HEK293 (cell line): Measurements from ENCODE around the gene NRG2.

Experiments used
- CTCF ChIA-PET: fragments of 350-600 bp; formaldehyde crosslinking; extraction: SDS; loops from one replicate; lab custom pipeline; 2021; ENCODE audit warnings: antibody characterized with exemption; lab: Yijun Ruan, JAX
- POLR2A ChIA-PET: fragments of 300-600 bp; formaldehyde crosslinking; extraction: SDS; loops from one replicate; lab custom pipeline; 2020; ENCODE audit warnings: antibody characterized with exemption, inconsistent platforms; lab: Yijun Ruan, JAX
- H3K27ac ChIP-seq: fragments of 200-500 bp; sonication (Bioruptor generic); 2 replicates; pipeline ENCODE4 v1.5.1; 2014; ENCODE audit warnings: low read depth, low read length, control low read depth, inconsistent platforms; ENCODE audit errors: extremely low read depth
- H3K36me3 ChIP-seq, 2 experiments: fragments of 200-500 bp in 1 of 2; sonication (Bioruptor generic) in 1 of 2; 1 replicate in 1 of 2; 2 replicates in 1 of 2; pipeline ENCODE4 v1.5.1; 2014 to 2017; ENCODE audit warnings: inconsistent platforms in 2 of 2, low read length in 2 of 2; ENCODE audit not compliant: control insufficient read depth in 2 of 2, insufficient read depth in 1 of 2
- H3K4me1 ChIP-seq: fragments of 200-500 bp; sonication (Bioruptor generic); 2 replicates; pipeline ENCODE4 v1.5.1; 2014; ENCODE audit warnings: mild to moderate bottlenecking, low read length, inconsistent platforms; ENCODE audit not compliant: control insufficient read depth, insufficient read depth
- H3K4me3 ChIP-seq: 2 replicates; pipeline ENCODE4 v1.5.1; 2011; ENCODE audit warnings: low read depth, mild to moderate bottlenecking, control low read depth, low read length, moderate library complexity
- H3K9me3 ChIP-seq: fragments of 200-500 bp; sonication (Bioruptor generic); 2 replicates; pipeline ENCODE4 v1.5.1; 2014; ENCODE audit warnings: low read depth, low read length, inconsistent platforms; ENCODE audit not compliant: control insufficient read depth, insufficient read depth
- GLI4 ChIP-seq: fragments of 450-650 bp; formaldehyde crosslinking; IDR thresholded peaks from 2 replicates; pipeline ENCODE4 v1.5.1; 2016; ENCODE audit warnings: missing biosample characterization, missing genetic modification characterization
- MEIS1 ChIP-seq: sonication (generic); formaldehyde crosslinking; IDR thresholded peaks from 2 replicates; pipeline ENCODE4 v1.8.1; 2022; ENCODE audit warnings: missing genetic modification reagents, mild to moderate bottlenecking, borderline replicate concordance
- MYNN ChIP-seq: fragments of 450-650 bp; formaldehyde crosslinking; IDR thresholded peaks from 2 replicates; pipeline ENCODE4 v1.5.1; 2016; ENCODE audit warnings: missing biosample characterization, missing genetic modification characterization, borderline replicate concordance
- MZF1 ChIP-seq: fragments of 450-650 bp; formaldehyde crosslinking; IDR thresholded peaks from 2 replicates; pipeline ENCODE4 v1.5.1; 2017; ENCODE audit warnings: missing biosample characterization, missing genetic modification characterization, borderline replicate concordance
- OSR2 ChIP-seq: fragments of 450-650 bp; formaldehyde crosslinking; IDR thresholded peaks from 2 replicates; pipeline ENCODE4 v1.5.1; 2016; ENCODE audit warnings: missing biosample characterization, missing genetic modification characterization
- RBAK ChIP-seq: fragments of 450-650 bp; formaldehyde crosslinking; IDR thresholded peaks from 2 replicates; pipeline ENCODE4 v1.5.1; 2016; ENCODE audit warnings: missing biosample characterization, missing genetic modification characterization
- WT1 ChIP-seq: fragments of 450-650 bp; formaldehyde crosslinking; IDR thresholded peaks from 2 replicates; pipeline ENCODE4 v1.5.1; 2016; ENCODE audit warnings: missing biosample characterization, missing genetic modification characterization
- ZBTB17 ChIP-seq: fragments of 450-650 bp; formaldehyde crosslinking; IDR thresholded peaks from 2 replicates; pipeline ENCODE4 v1.5.1; 2016; ENCODE audit warnings: missing biosample characterization, missing genetic modification characterization
- ZBTB20 ChIP-seq: fragments of 450-650 bp; formaldehyde crosslinking; IDR thresholded peaks from 2 replicates; pipeline ENCODE4 v1.5.1; 2016; ENCODE audit warnings: missing biosample characterization, missing genetic modification characterization
- ZFP69B ChIP-seq: fragments of 450-650 bp; formaldehyde crosslinking; IDR thresholded peaks from 2 replicates; pipeline ENCODE4 v1.5.1; 2016; ENCODE audit warnings: missing biosample characterization, missing genetic modification characterization
- ZNF10 ChIP-seq: fragments of 450-650 bp; formaldehyde crosslinking; IDR thresholded peaks from 2 replicates; pipeline ENCODE4 v1.5.1; 2017; ENCODE audit warnings: missing biosample characterization, missing genetic modification characterization
- ZNF157 ChIP-seq: fragments of 450-650 bp; formaldehyde crosslinking; IDR thresholded peaks from 2 replicates; pipeline ENCODE4 v1.5.1; 2016; ENCODE audit warnings: missing biosample characterization, missing genetic modification characterization
- ZNF274 ChIP-seq, 2 experiments: fragments of 200-500 bp in 1 of 2; fragments of 450-650 bp in 1 of 2; sonication (Bioruptor generic) in 1 of 2; formaldehyde crosslinking in 1 of 2; IDR thresholded peaks; 2 replicates each; pipeline versions ENCODE4 v1.5.1 to v1.6.1; 2014 to 2016; ENCODE audit warnings: borderline replicate concordance in 1 of 2, inconsistent platforms in 1 of 2, low read length in 1 of 2, missing biosample characterization in 1 of 2, missing genetic modification characterization in 1 of 2
- ZNF791 ChIP-seq: fragments of 450-650 bp; formaldehyde crosslinking; IDR thresholded peaks from 2 replicates; pipeline ENCODE4 v1.5.1; 2016; ENCODE audit warnings: missing biosample characterization, missing genetic modification characterization
- TF ChIP-seq, protein P1 (sequence below): fragments of 450-650 bp; formaldehyde crosslinking; IDR thresholded peaks from 2 replicates; pipeline ENCODE4 v1.5.1; 2016; ENCODE audit warnings: missing biosample characterization, missing genetic modification characterization
- TF ChIP-seq, protein P2 (sequence below): fragments of 450-650 bp; formaldehyde crosslinking; IDR thresholded peaks from 2 replicates; pipeline ENCODE4 v1.5.1; 2016; ENCODE audit warnings: missing biosample characterization, missing genetic modification characterization
- TF ChIP-seq, protein P3 (sequence below): fragments of 450-650 bp; formaldehyde crosslinking; IDR thresholded peaks from 2 replicates; pipeline ENCODE4 v1.5.1; 2016; ENCODE audit warnings: missing biosample characterization, missing genetic modification characterization, borderline replicate concordance

The NRG2 gene

DNA sequence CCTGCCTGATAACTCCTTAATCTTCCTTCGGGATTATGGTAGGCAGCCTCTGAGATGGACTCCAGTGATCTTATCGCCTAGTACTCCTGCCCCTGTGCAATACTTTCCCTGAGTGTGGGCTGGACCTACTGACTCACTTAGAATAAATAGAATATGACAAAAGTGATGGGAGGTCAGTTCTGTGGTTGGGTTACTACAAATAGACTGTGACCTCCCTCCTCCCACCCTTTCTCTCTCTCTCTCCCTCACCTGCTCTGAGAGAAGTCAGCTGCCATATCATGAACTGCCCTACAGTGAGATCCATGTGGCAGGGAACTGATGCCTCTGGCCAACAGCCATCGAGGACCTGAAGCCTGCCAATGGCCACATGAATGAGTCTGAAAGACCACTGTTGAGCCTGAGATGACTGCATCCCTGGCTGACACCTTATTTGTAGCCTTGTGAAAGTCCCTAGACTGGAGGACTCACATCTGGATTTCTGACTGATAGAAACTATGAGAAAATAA, 31.7 kb downstream of the NRG2 start (continued):
- TF ChIP-seq OSR2 (no peak), WT1 (peak; percentile 41; the same call in 1 of the 2 replicates), ZNF791 (no peak), ZBTB17 (tag by site-specific recombination) (peak; percentile 55)
- TF ChIP-seq, protein P1, sequence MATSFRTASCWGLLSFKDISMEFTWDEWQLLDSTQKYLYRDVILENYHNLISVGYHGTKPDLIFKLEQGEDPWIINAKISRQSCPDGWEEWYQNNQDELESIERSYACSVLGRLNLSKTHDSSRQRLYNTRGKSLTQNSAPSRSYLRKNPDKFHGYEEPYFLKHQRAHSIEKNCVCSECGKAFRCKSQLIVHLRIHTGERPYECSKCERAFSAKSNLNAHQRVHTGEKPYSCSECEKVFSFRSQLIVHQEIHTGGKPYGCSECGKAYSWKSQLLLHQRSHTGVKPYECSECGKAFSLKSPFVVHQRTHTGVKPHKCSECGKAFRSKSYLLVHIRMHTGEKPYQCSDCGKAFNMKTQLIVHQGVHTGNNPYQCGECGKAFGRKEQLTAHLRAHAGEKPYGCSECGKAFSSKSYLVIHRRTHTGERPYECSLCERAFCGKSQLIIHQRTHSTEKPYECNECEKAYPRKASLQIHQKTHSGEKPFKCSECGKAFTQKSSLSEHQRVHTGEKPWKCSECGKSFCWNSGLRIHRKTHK (tag by site-specific recombination): no peak

DNA sequence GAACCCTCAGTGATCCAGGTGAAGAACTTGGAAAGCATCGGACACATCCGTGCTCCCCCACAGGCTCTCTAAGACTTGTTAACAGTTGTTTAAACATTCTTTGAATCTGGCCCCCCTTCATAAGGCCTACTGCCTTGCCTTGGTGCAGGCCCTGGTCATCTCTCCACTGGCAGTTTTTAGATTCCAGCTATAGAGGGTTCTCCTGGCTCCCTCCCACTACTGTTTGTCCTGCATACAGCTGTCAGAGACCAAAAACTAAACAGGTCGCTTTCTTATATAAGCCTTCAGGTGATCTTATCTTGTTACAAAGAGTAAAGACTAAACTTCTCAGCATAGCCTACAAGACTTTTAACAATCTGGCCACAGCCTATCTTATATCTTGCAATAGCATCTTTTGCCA, 32.3 kb downstream of the NRG2 start:
- Histone ChIP-seq H3K36me3 (no peaks in the 10 kb centered on the region), H3K4me1 (no peaks in the 10 kb centered on the region), H3K9me3 (no peaks in the 10 kb centered on the region), H3K27ac (no peak overlapping the region), H3K4me3 (no peak overlapping the region)
- POLR2A ChIA-PET: no interaction called here
- CTCF ChIA-PET: no interaction called here
- no peak for TF ChIP-seq ZNF10 (tag by site-specific recombination)
- TF ChIP-seq, protein P2, sequence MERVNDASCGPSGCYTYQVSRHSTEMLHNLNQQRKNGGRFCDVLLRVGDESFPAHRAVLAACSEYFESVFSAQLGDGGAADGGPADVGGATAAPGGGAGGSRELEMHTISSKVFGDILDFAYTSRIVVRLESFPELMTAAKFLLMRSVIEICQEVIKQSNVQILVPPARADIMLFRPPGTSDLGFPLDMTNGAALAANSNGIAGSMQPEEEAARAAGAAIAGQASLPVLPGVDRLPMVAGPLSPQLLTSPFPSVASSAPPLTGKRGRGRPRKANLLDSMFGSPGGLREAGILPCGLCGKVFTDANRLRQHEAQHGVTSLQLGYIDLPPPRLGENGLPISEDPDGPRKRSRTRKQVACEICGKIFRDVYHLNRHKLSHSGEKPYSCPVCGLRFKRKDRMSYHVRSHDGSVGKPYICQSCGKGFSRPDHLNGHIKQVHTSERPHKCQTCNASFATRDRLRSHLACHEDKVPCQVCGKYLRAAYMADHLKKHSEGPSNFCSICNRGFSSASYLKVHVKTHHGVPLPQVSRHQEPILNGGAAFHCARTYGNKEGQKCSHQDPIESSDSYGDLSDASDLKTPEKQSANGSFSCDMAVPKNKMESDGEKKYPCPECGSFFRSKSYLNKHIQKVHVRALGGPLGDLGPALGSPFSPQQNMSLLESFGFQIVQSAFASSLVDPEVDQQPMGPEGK (tag by site-specific recombination): no peak

DNA sequence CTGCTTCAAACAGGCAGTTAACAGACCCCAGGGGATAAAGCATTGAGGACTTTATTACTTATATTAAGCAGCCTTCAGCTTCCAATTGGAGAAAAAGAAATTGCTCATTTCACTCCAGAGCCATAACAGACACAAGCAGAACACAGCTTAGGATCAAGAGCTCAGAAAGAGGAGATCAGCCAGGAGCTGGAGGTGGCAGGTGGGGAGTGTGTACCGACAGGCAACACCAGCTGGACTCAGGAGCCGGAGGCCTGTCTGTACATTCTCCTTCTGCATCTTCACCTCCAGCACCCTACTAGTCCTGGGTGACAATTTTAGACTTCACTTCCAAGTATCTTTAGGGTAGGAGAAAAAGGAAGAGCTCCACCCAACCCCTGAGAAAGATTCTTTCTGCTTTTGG, 35.8 kb downstream of the NRG2 start:
- no peak for TF ChIP-seq ZFP69B (tag by site-specific recombination)
- no peak for TF ChIP-seq ZNF274 (IDR thresholded peaks at IDR 0.05; ENCODE audit: low read length)
- no peak for TF ChIP-seq ZNF274 (tag by site-specific recombination; IDR thresholded peaks at IDR 0.05; ENCODE audit: borderline replicate concordance)
- no peak for TF ChIP-seq ZBTB20 (tag by site-specific recombination)
- TF ChIP-seq, protein P3, sequence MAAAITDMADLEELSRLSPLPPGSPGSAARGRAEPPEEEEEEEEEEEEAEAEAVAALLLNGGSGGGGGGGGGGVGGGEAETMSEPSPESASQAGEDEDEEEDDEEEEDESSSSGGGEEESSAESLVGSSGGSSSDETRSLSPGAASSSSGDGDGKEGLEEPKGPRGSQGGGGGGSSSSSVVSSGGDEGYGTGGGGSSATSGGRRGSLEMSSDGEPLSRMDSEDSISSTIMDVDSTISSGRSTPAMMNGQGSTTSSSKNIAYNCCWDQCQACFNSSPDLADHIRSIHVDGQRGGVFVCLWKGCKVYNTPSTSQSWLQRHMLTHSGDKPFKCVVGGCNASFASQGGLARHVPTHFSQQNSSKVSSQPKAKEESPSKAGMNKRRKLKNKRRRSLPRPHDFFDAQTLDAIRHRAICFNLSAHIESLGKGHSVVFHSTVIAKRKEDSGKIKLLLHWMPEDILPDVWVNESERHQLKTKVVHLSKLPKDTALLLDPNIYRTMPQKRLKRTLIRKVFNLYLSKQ (tag by site-specific recombination): no peak
- no peak for TF ChIP-seq GLI4 (tag by site-specific recombination)
- no peak for TF ChIP-seq MEIS1 (CRISPR knock-in tag)
- no peak for TF ChIP-seq MZF1
- no peak for TF ChIP-seq ZNF157 (tag by site-specific recombination)
- TF ChIP-seq MYNN (tag by site-specific recombination): no peak
- TF ChIP-seq RBAK: no peak
- H3K4me1 ChIP-seq: no peaks in the 10 kb centered on the region
- POLR2A ChIA-PET: interaction anchor here (0.6 kb wide), 1 partner anchor 34 kb away, joined by 3 read pairs; no protein-coding TSS in a partner anchor
- CTCF ChIA-PET: interaction anchor here (0.6 to 1.3 kb wide), 3 partner anchors 32 to 39 kb away, joined by 3 to 6 read pairs (median 5); no protein-coding TSS in a partner anchor
- no peaks in the 10 kb centered on the region for H3K9me3 ChIP-seq
- H3K4me3 ChIP-seq: no peak overlapping the region
- no peaks in the 10 kb centered on the region for H3K36me3 ChIP-seq
- H3K27ac ChIP-seq: no peak overlapping the region
